Thyroid gland (tissue), 4 donors: ENCODE data around the gene GNG4. TPM values are rescaled to one million over a fixed set of nuclear protein-coding genes. Genes with fewer than 3 reads are reported as not detected.
A peak's percentile ranks its signal among the peaks of the same experiment; 100 is the strongest.
"Not testable (repeated sequence)": the region's sequence is repeated elsewhere in the genome, so short reads cannot be mapped to it uniquely, and the experiment has no call there.

Experiments
- DNase-seq, 2 donors: peaks; one replicate each; pipeline ENCODE4 v3.0.0-alpha.2; 2019
- H3K27ac ChIP-seq, 3 donors: fragments of 200-600 bp; sonication (generic); 1 replicate in 2 of 3; 2 replicates in 1 of 3; pipeline ENCODE4 v1.5.1; 2016 to 2019; ENCODE audit warnings: mild to moderate bottlenecking in 1 of 3, moderate library complexity in 1 of 3
- H3K27me3 ChIP-seq: fragments of 200-600 bp; sonication (generic); one replicate; pipeline ENCODE4 v1.5.1; 2019
- H3K36me3 ChIP-seq, 2 donors: fragments of 200-600 bp; sonication (generic); one replicate each; pipeline ENCODE4 v1.5.1; 2016 to 2019
- H3K4me1 ChIP-seq, 2 donors: fragments of 200-600 bp; sonication (generic); one replicate each; pipeline ENCODE4 v1.5.1; 2017 to 2019
- H3K4me3 ChIP-seq, 3 donors: fragments of 200-600 bp; sonication (generic); replicated peaks in 1 of 3; 1 replicate in 2 of 3; 2 replicates in 1 of 3; pipeline ENCODE4 v1.5.1; 2016; ENCODE audit warnings: mild to moderate bottlenecking in 1 of 3
- H3K9me3 ChIP-seq: fragments of 200-600 bp; sonication (generic); one replicate; pipeline ENCODE4 v1.5.1; 2017
- POLR2A ChIP-seq, 2 donors: fragments of 450-650 bp; IDR thresholded peaks; one replicate each; pipeline ENCODE4 v1.6.1; 2017; ENCODE audit warnings: antibody characterized with exemption in 2 of 2, mild to moderate bottlenecking in 2 of 2, moderate library complexity in 1 of 2
- WGBS, 2 donors: methylation state at CpG; one replicate each; pipeline ENCODE4 v1.1.5; 2017; 5-methylcytosine and 5-hydroxymethylcytosine counted together
- intact Hi-C: fragments of 100-400 bp; cut with DNase I; formaldehyde crosslinking; loops from one replicate; pipeline ENCODE4 v1.15.1; 2023
- total RNA-seq, 4 donors: library from RNA; depleted of rRNA; stranded (reverse); fragments of >200 nt; gene quantifications; one replicate each; pipeline ENCODE4 v1.2.3, GENCODE V29; 2016
- TF ChIP-seq, protein P1 (sequence below), 6 experiments: fragments of 200-600 bp in 3 of 6; fragments of 450-650 bp in 3 of 6; sonication (generic) in 3 of 6; IDR thresholded peaks; one replicate each; pipeline ENCODE4 v1.5.1; 2016 to 2019; ENCODE audit warnings: antibody characterized with exemption in 6 of 6, mild to moderate bottlenecking in 2 of 6, inconsistent platforms in 1 of 6, moderate library complexity in 1 of 6

GNG4 gene
- total RNA-seq, 4 donors from 2014 or later = under 0.01 to 3.0 (median 0.13) TPM; not detected in 1

DNA sequence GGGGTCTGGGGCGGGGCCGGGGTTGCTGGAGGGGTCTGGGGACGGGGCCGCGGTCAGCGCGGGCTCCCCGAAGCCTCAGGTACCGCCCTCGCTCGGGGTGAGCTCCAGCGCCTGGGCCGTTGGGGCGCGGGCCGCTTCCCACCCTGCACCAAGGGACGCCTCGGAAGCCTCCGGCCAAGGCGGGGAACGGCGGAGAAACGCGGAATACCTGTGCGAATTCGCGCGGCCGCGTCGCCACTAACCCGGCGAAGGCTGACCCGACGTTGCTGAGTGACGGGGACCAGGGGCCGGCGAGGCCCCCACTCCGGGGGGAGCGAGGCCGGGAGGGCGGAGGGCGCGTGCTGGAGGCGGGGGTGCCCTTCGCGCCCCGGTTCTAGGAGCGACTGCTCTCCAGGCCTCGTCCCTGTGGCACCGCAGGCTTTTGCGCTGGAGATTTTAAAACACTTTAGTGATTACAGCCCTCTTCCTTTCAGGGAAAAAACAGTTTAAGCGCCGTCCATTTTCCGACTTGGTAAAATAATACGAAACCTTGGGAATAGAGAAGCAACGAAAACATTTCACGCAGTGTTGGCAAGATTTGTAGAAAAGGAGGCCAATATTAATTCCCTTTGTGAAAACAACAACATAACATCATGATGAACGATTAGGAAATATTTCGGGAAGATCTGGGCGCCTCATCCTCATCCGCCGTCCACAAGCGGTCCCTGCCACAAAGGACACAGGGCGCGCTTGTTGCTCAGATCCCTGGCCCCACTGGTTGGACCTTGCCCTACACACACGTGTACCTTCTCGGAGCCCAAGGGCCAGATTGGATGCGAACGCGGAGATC, 971 bp upstream of the GNG4 start:
- Histone ChIP-seq H3K27ac (no peak overlapping the region), H3K4me3 (peak overlapping the region in 1 of 3 donors; percentile 43), H3K9me3 (no peaks in the 10 kb centered on the region), H3K27me3 (peaks cover 8% of the 10 kb centered on the region), H3K4me1 (peaks cover 10 to 26% of the 10 kb centered on the region in 2 donors), H3K36me3 (no peaks in the 10 kb centered on the region)
- DNase-seq = peak in 1 of 2 donors; percentile 10
- intact Hi-C loops = no loop called here
- 17 to 18% methylated on average over 26 to 34 of the region's 71 CpGs for WGBS, 2 donors
- TF ChIP-seq, protein P1, sequence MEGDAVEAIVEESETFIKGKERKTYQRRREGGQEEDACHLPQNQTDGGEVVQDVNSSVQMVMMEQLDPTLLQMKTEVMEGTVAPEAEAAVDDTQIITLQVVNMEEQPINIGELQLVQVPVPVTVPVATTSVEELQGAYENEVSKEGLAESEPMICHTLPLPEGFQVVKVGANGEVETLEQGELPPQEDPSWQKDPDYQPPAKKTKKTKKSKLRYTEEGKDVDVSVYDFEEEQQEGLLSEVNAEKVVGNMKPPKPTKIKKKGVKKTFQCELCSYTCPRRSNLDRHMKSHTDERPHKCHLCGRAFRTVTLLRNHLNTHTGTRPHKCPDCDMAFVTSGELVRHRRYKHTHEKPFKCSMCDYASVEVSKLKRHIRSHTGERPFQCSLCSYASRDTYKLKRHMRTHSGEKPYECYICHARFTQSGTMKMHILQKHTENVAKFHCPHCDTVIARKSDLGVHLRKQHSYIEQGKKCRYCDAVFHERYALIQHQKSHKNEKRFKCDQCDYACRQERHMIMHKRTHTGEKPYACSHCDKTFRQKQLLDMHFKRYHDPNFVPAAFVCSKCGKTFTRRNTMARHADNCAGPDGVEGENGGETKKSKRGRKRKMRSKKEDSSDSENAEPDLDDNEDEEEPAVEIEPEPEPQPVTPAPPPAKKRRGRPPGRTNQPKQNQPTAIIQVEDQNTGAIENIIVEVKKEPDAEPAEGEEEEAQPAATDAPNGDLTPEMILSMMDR (IDR thresholded peaks at IDR 0.05) = no peak
- TF ChIP-seq POLR2A (IDR thresholded peaks at IDR 0.05) = no peak

DNA sequence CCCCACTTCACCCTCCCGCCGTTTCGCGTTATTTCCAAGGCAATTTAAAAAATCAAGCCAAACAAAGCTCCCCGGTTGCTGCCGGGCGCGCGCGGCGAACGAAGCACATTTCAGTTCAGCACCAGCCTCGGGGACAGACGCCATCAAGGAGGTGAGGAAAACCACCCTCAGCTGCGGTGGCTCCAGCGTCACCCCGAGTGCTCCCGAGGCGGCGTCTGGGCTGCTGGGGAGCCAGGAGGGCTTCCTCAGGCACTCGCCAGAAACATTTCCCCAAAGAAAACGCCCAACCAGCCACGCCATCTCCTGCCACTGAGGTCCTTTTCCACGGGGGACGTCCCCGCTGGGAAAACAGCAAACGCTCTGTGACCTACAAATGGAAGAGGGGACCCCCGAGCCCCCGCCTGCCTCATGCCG, 623 bp downstream of the GNG4 start:
- 1 to 3% methylated on average over 16 to 27 of the region's 30 CpGs for WGBS, 2 donors
- no peaks in the 10 kb centered on the region for H3K36me3 ChIP-seq
- no peak for TF ChIP-seq POLR2A (IDR thresholded peaks at IDR 0.05)
- TF ChIP-seq, protein P1 (IDR thresholded peaks at IDR 0.05) = no peak
- intact Hi-C loops = no loop called here
- H3K27me3 ChIP-seq = peaks cover 8% of the 10 kb centered on the region
- no peaks in the 10 kb centered on the region for H3K9me3 ChIP-seq
- peak overlapping the region in 1 of 3 donors; percentile 43 for H3K4me3 ChIP-seq
- peaks cover 10 to 26% of the 10 kb centered on the region in 2 donors for H3K4me1 ChIP-seq
- no peak overlapping the region for H3K27ac ChIP-seq
- peak; percentile 62 to 74 for DNase-seq

DNA sequence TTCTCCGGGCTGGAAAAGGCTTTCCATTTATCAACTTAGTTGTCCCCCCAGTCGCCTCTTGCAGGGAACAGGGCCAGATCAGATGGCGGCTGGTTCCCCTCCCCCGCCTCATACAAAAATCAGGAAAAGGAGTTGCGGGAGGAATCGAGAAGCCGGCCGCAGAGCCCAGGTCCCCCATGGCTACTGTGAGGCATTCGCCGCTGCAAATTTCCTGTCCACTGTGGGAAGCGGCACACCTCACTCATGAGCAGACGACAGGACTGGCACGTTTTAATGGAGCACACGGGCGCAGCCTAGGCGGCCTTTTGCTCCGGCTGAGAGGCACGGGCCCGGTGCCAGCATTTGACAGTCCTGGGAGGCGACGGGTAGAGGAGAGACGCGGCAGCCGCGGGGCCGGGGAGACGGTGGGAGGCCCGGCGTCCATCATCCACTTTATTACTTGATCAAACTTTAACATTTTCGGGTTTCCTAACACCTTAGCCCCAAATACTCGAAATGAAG, 1.1 kb downstream of the GNG4 start:
- Histone ChIP-seq H3K27me3 (peaks cover 8% of the 10 kb centered on the region), H3K4me3 (peak overlapping the region in 1 of 3 donors; percentile 43), H3K27ac (no peak overlapping the region), H3K4me1 (peaks cover 10 to 26% of the 10 kb centered on the region in 2 donors), H3K9me3 (no peaks in the 10 kb centered on the region), H3K36me3 (no peaks in the 10 kb centered on the region)
- DNase-seq = peak; percentile 71 to 76
- no peak for TF ChIP-seq POLR2A (IDR thresholded peaks at IDR 0.05)
- TF ChIP-seq, protein P1 (IDR thresholded peaks at IDR 0.05) = no peak
- intact Hi-C loops = no loop called here
- 10% methylated on average over 11 to 31 of the region's 31 CpGs for WGBS, 2 donors

DNA sequence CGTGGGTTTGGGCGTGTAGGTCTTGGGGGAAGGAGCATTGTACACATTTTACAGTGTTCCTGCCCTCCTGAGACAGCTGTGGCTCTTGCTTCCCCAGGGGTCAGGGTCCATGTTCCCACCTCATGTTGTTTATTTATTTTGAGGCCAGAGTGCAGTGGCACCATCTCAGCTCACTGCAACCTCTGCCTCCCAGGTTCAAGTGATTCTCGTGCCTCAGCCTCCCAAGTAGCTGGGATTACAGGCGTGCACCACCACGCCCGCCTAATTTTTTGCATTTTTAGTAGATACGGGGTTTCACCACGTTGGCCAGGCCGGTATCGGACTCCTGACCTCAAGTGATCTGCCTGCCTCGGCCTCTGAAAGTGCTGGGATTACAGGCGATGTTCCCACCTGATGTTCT, 2.0 kb downstream of the GNG4 start:
- H3K36me3 ChIP-seq, DNase-seq, H3K4me3 ChIP-seq, intact Hi-C loops, H3K9me3 ChIP-seq, H3K27ac ChIP-seq, H3K27me3 ChIP-seq: not testable (repeated sequence)
- H3K4me1 ChIP-seq = peaks cover 10 to 26% of the 10 kb centered on the region in 2 donors
- WGBS, 2 donors = 92% methylated on average over 12 of the region's 12 CpGs

DNA sequence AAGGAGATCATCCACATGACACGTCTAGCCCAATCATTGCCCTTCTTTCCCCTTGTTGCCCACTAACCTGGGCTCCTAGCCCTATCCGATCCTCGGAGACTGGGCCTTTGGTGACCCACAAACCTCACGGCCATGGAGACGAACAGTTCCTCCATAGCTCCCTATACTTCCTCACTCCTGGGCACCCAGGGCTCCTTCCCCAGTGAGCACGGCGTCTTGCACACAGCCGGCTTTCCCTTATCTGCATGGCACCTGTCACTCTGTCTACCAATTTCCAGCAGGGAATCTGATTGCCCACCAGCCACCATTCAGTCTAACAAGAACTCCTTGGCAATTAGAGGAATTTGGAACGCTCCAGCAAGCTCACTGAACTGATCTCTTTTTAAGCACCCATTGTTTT, 3.1 kb downstream of the GNG4 start:
- DNase-seq = no peak
- no peak for TF ChIP-seq POLR2A (IDR thresholded peaks at IDR 0.05)
- TF ChIP-seq, protein P1 (IDR thresholded peaks at IDR 0.05) = no peak
- peaks cover 10 to 26% of the 10 kb centered on the region in 2 donors for H3K4me1 ChIP-seq
- no peak overlapping the region for H3K27ac ChIP-seq
- no peaks in the 10 kb centered on the region for H3K9me3 ChIP-seq
- no peak overlapping the region for H3K4me3 ChIP-seq
- H3K36me3 ChIP-seq = no peaks in the 10 kb centered on the region
- WGBS, 2 donors = 82 to 84% methylated on average over 9 of the region's 9 CpGs
- intact Hi-C loops = no loop called here
- peaks cover 6% of the 10 kb centered on the region for H3K27me3 ChIP-seq
